ENCODE results near the gene ADD2. TPM values are rescaled to one million over a fixed set of nuclear protein-coding genes. Genes with fewer than 3 reads are reported as not detected.
A peak's percentile ranks its signal among the peaks of the same experiment; 100 is the strongest.
"Not testable (repeated sequence)": the region's sequence is repeated elsewhere in the genome, so short reads cannot be mapped to it uniquely, and the experiment has no call there.

ADD2 gene
- total RNA-seq: 1 to 10 TPM in 1 of 2 experiments, under 1 TPM in 1; 0.45 to 1.2 TPM

- Mint-ChIP-seq H3K4me1 (peaks cover 18% of the 10 kb centered on the region), H3K4me3 (peak within 1 kb of the TSS; percentile 63)
- ATAC-seq: peak; percentile 72
Observed at GRCh38 chr2:70767699-70768589, at the start of gene ADD2. TSS of gene ADD2 (minus strand) at chr2:70768200. CDS start at chr2:70706408, 61,792 bp downstream.

GRCh38 chr2:70817284-70817954 is 49.4 kb upstream of the ADD2 start:
- Mint-ChIP-seq H3K4me1 (peaks cover 17% of the 10 kb centered on the region), H3K27ac (no peak overlapping the region), H3K4me3 (no peak overlapping the region), H3K9me3 (ENCODE audit: low read depth) (no peaks in the 10 kb centered on the region), H3K36me3 (no peaks in the 10 kb centered on the region), H3K27me3 (peaks cover 4% of the 10 kb centered on the region)
- CTCF ChIA-PET: interaction anchor here (1.6 kb wide), 1 partner anchor 131 kb away, joined by 4 read pairs; no protein-coding TSS in a partner anchor
- ATAC-seq (no peak), DNase-seq (no peak)

More at GRCh38 chr2:70767699-70768589, at the start of gene ADD2:
- Mint-ChIP-seq H3K27me3 (peaks cover 81% of the 10 kb centered on the region), H3K9me3 (ENCODE audit: low read depth) (no peaks in the 10 kb centered on the region), H3K36me3 (no peaks in the 10 kb centered on the region), H3K27ac (no peak within 1 kb of the TSS)
- CTCF ChIA-PET: interaction anchor here (0.9 to 1.9 kb wide), 7 partner anchors 17 to 464 kb away, joined by 3 to 6 read pairs (median 4); no protein-coding TSS in a partner anchor
- peak; percentile 65 for DNase-seq

DNA sequence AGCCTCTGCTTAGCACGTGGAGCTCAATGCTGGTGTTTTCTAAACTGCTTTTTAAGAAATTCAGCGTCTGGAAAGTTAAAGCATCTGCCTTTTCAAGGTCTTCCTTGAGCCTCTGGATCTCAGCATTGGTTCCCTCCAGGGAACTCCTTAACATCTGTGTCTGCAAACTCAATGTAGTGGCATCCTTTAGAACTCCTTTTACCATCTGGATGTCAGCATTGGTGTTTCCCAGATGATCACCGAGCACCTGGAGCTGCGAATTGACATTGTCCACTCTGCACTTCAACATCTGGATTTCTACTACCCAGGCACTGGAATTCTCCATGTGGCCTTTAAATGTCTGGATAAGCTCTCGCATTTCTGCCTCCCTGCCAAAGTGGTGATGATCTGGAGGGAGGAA is 48.7 kb upstream of the ADD2 start:
- DNase-seq: no peak
- peaks cover 4% of the 10 kb centered on the region for H3K27me3 Mint-ChIP-seq
- H3K9me3 Mint-ChIP-seq (ENCODE audit: low read depth): no peaks in the 10 kb centered on the region
- CTCF ChIA-PET: interaction anchor here (1.6 kb wide), 1 partner anchor 131 kb away, joined by 4 read pairs; no protein-coding TSS in a partner anchor
- no peaks in the 10 kb centered on the region for H3K36me3 Mint-ChIP-seq
- ATAC-seq: no peak
- no peak overlapping the region for H3K27ac Mint-ChIP-seq
- H3K4me3 Mint-ChIP-seq: no peak overlapping the region
- peaks cover 16% of the 10 kb centered on the region for H3K4me1 Mint-ChIP-seq

- ATAC-seq (no peak), DNase-seq (no peak)
- Mint-ChIP-seq H3K4me3 (no peak overlapping the region), H3K9me3 (ENCODE audit: low read depth) (no peaks in the 10 kb centered on the region), H3K27me3 (peaks cover 16% of the 10 kb centered on the region), H3K4me1 (peaks cover 3% of the 10 kb centered on the region), H3K27ac (no peak overlapping the region), H3K36me3 (no peaks in the 10 kb centered on the region)
- CTCF ChIA-PET: interaction anchor here (1.4 kb wide), 1 partner anchor 55 kb away, joined by 3 read pairs; no protein-coding TSS in a partner anchor
Observed at GRCh38 chr2:70808983-70809958, 41.3 kb upstream of the ADD2 start.

GRCh38 chr2:70807828-70808118 is 39.8 kb upstream of the ADD2 start:
- DNase-seq (no peak), ATAC-seq (no peak)
- Mint-ChIP-seq H3K4me3 (no peak overlapping the region), H3K4me1 (peaks cover 3% of the 10 kb centered on the region), H3K27ac (no peak overlapping the region), H3K27me3 (peaks cover 20% of the 10 kb centered on the region), H3K9me3 (ENCODE audit: low read depth) (no peaks in the 10 kb centered on the region), H3K36me3 (no peaks in the 10 kb centered on the region)
- CTCF ChIA-PET: no interaction called here

DNA sequence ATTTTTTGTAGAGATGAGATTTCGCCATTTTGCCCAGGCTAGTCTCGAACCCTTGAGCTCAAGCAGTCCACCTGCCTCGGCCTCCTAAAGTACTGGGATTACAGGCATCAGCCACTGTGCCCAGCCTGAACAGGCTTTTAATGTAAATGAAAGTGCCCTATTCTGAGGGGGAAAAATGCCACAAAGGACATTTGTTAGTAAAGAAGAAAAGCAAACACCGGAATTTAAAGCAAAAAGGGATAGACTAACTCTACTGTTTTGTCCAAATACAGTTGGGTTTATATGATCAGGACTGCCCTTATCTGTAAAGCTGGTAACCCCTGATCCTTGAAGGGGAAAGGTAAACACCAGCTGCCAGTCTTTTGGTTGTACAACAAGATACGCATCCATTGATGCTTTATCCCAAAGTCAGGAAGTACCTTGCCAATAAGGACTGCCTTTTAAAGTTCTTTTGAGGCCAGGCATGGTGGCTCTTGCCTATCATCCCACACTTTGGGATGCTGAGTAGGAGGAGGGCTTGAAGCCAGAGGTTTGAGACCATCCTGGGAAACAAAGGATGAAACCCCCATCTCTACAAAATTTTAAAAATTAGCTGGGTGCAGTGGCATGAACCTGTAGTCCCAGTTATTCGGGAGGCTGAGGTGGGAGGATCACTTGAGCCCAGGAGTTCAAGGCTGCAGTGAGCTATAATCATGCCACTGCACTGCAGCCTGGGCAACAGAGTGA is 39.3 kb upstream of the ADD2 start:
- peaks cover 3% of the 10 kb centered on the region for H3K4me1 Mint-ChIP-seq
- H3K36me3 Mint-ChIP-seq: no peaks in the 10 kb centered on the region
- H3K4me3 Mint-ChIP-seq: no peak overlapping the region
- H3K9me3 Mint-ChIP-seq (ENCODE audit: low read depth): no peaks in the 10 kb centered on the region
- CTCF ChIA-PET: no interaction called here
- DNase-seq (no peak), ATAC-seq (no peak)
- peaks cover 21% of the 10 kb centered on the region for H3K27me3 Mint-ChIP-seq
- H3K27ac Mint-ChIP-seq: no peak overlapping the region

- Mint-ChIP-seq H3K4me3 (no peak overlapping the region), H3K4me1 (peaks cover 3% of the 10 kb centered on the region), H3K27me3 (peaks cover 21% of the 10 kb centered on the region), H3K9me3 (ENCODE audit: low read depth) (no peaks in the 10 kb centered on the region), H3K27ac (no peak overlapping the region), H3K36me3 (no peaks in the 10 kb centered on the region)
- no peak for ATAC-seq
- CTCF ChIA-PET: interaction anchor here (1.2 kb wide), 1 partner anchor 10 kb away, joined by 3 read pairs; no protein-coding TSS in a partner anchor
- no peak for DNase-seq
Observed at GRCh38 chr2:70806620-70807019, 38.6 kb upstream of the ADD2 start.

- CTCF ChIA-PET: interaction anchor here (1.2 to 1.8 kb wide), 2 partner anchors 9 to 140 kb away, joined by 3 to 5 read pairs; no protein-coding TSS in a partner anchor
Observed at GRCh38 chr2:70806013-70806412, 38.0 kb upstream of the ADD2 start.

DNA sequence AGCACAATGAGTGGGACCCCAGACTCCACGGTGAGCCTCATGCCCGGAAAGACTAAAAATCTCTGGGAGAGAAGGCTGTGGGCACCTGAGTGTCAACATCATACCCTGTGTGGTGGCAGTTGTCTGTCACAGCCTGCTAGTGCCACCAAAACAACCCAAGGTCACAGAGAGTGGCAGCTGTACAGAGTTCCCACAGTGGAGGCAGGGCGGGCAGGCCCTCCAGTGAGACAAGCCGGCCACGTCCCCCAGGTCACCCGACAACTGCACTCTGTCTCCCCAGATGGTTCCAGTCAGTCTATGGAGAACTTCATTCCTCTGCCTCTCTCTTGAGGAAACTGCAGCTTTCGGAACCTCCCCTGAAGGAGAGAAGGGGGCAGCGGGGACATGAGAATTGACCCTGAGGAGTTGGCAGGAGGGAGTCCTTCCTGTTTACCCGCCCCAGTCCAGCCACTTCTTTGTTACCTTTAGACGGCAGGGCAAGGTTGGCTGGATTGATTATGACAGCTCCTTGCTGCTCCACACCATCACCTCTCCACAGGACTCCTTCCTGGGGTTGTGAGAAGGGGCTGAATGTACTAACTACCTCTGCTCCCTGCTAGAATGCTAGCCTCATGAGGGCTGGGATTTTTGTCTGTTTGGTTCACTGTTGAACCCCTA is 33.7 kb upstream of the ADD2 start:
- H3K9me3 Mint-ChIP-seq (ENCODE audit: low read depth): peaks cover 4% of the 10 kb centered on the region
- ATAC-seq: no peak
- CTCF ChIA-PET: interaction anchor here (1.6 kb wide), 1 partner anchor 146 kb away, joined by 3 read pairs; no protein-coding TSS in a partner anchor

More at GRCh38 chr2:70806013-70806412, 38.0 kb upstream of the ADD2 start:
- peaks cover 27% of the 10 kb centered on the region for H3K27me3 Mint-ChIP-seq
- no peak overlapping the region for H3K27ac Mint-ChIP-seq
- no peaks in the 10 kb centered on the region for H3K9me3 Mint-ChIP-seq (ENCODE audit: low read depth)
- no peak for DNase-seq
- peaks cover 3% of the 10 kb centered on the region for H3K4me1 Mint-ChIP-seq
- no peak overlapping the region for H3K4me3 Mint-ChIP-seq
- H3K36me3 Mint-ChIP-seq: no peaks in the 10 kb centered on the region
- ATAC-seq: no peak

DNA sequence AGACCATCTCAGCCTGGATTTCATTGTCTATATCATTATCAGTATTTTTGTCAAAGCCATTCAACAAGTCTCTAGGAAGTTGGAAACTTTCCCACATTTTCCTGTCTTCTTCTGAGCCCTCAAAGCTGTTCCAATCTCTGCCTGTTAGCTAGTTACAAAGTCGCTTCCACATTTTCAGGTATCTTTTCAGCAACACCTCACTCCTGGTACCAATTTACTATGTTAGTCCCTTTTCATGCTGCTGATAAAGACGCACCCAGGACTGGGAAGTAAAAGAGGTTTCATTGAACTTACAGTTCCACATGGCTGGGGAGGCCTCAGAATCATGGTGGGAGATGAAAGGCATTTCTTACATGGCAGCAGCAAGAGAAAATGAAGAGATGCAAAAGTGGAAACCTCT is 31.7 kb upstream of the ADD2 start:
- Mint-ChIP-seq H3K4me3 (no peak overlapping the region), H3K27me3 (peaks cover 24% of the 10 kb centered on the region), H3K36me3 (no peaks in the 10 kb centered on the region), H3K4me1 (no peaks in the 10 kb centered on the region), H3K27ac (no peak overlapping the region), H3K9me3 (ENCODE audit: low read depth) (peaks cover 4% of the 10 kb centered on the region)
- DNase-seq: no peak
- CTCF ChIA-PET: interaction anchor here (1.6 kb wide), 1 partner anchor 148 kb away, joined by 3 read pairs; no protein-coding TSS in a partner anchor
- no peak for ATAC-seq

More for the DNA sequence above, 33.7 kb upstream of the ADD2 start:
- DNase-seq: no peak
- Mint-ChIP-seq H3K4me3 (no peak overlapping the region), H3K27me3 (peaks cover 21% of the 10 kb centered on the region), H3K36me3 (no peaks in the 10 kb centered on the region), H3K27ac (no peak overlapping the region), H3K4me1 (peaks cover 3% of the 10 kb centered on the region)

DNA sequence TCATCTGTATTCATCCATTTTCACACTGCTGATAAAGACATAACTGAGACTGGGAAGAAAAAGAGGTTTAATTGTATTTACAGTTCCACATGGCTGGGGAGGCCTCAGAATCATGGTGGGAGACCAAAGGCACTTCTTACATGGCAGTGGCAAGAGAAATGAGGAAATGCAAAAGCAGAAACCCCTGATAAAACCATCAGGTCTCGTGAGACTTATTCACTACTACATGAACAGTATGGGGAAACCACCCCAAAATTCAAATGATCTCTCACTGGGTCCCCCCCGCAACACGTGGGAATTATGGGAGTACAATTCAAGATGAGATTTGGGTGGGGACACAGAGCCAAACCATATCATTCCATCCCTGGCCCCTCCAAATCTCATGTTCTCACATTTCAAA is 30.0 kb upstream of the ADD2 start:
- not testable (repeated sequence) for H3K9me3 Mint-ChIP-seq (ENCODE audit: low read depth); DNase-seq; H3K36me3 Mint-ChIP-seq; H3K27ac Mint-ChIP-seq; H3K4me1 Mint-ChIP-seq; H3K4me3 Mint-ChIP-seq; ATAC-seq
- CTCF ChIA-PET: interaction anchor here (1.1 kb wide), 1 partner anchor 63 kb away, joined by 3 read pairs; no protein-coding TSS in a partner anchor
- H3K27me3 Mint-ChIP-seq: peaks cover 31% of the 10 kb centered on the region

DNA sequence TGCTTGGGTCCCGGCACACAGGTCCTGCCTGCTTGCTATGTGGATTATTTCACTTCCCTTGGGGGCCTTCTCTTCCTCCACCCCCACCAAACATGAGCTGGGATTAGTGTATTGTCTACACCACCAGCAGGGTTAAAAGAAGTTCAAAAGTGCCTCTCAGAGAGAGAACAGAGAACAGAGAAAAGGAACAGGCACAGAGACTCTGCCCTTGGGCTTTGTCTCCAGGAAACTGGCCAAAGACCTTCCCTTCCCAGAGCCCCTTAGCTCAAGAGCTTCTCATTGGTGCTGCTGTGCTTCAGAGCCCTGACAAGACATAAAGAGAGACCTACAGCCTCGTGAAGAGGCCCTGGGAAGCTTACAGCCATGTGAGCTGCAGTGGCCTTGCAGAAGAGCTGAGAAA is 29.5 kb upstream of the ADD2 start:
- peaks cover 4% of the 10 kb centered on the region for H3K9me3 Mint-ChIP-seq (ENCODE audit: low read depth)
- no peaks in the 10 kb centered on the region for H3K4me1 Mint-ChIP-seq
- H3K36me3 Mint-ChIP-seq: no peaks in the 10 kb centered on the region
- CTCF ChIA-PET: interaction anchor here (1.1 to 1.2 kb wide), 2 partner anchors 9 to 64 kb away, joined by 3 read pairs; no protein-coding TSS in a partner anchor
- H3K27ac Mint-ChIP-seq: no peak overlapping the region
- H3K4me3 Mint-ChIP-seq: no peak overlapping the region
- no peak for ATAC-seq
- no peak for DNase-seq
- H3K27me3 Mint-ChIP-seq: peaks cover 32% of the 10 kb centered on the region

Data from activated CD8-positive, alpha-beta memory T cell treated with anti-CD3 and anti-CD28 coated beads, Interleukin-2, amount 10 ng/mL, durations not matched to agents 7 days and 5 days (primary cell).